NT2/D1 (cell line): ENCODE measurements around the gene CABP1.

ENCODE experiments used
- SUZ12 ChIP-seq: IDR thresholded peaks from 2 replicates; pipeline ENCODE4 v1.6.1; 2011; ENCODE audit not compliant: insufficient read length, insufficient read depth; ENCODE audit errors: extremely low read depth
- YY1 ChIP-seq: IDR thresholded peaks from 2 replicates; pipeline ENCODE4 v1.6.1; 2011; ENCODE audit not compliant: insufficient read length, insufficient read depth
- ZNF274 ChIP-seq: IDR thresholded peaks from 2 replicates; pipeline ENCODE4 v1.6.1; 2011; ENCODE audit warnings: mild to moderate bottlenecking, low read depth, low read length

- no peak for TF ChIP-seq YY1
- no peak for TF ChIP-seq SUZ12
- no peak for TF ChIP-seq ZNF274
Measured at GRCh38 chr12:120668868-120669840, 28.7 kb downstream of the CABP1 start.
